Liver (tissue), 3 donors: ENCODE data around the gene HDAC10.

Experiments used
- EGR1 ChIP-seq, 2 donors: IDR thresholded peaks; 2 replicates each; pipeline ENCODE4 v1.6.1; 2016 to 2018; ENCODE audit warnings: antibody characterized with exemption in 2 of 2, low read depth in 2 of 2
- FOXA1 ChIP-seq: IDR thresholded peaks from 2 replicates; pipeline ENCODE4 v1.6.1; 2016; ENCODE audit warnings: antibody characterized with exemption
- GABPA ChIP-seq, 2 donors: IDR thresholded peaks in 1 of 2; conservative IDR thresholded peaks in 1 of 2; 2 replicates each; pipeline ENCODE4 v1.6.1; 2016; ENCODE audit warnings: antibody characterized with exemption in 2 of 2, mild to moderate bottlenecking in 1 of 2, moderate library complexity in 1 of 2
- JUND ChIP-seq, 2 donors: IDR thresholded peaks; 2 replicates each; pipeline ENCODE4 v1.6.1; 2016; ENCODE audit warnings: antibody characterized with exemption in 2 of 2
- RAD21 ChIP-seq, 2 donors: IDR thresholded peaks; 2 replicates each; pipeline ENCODE4 v1.6.1; 2016; ENCODE audit warnings: antibody characterized with exemption in 2 of 2, mild to moderate bottlenecking in 2 of 2
- RXRA ChIP-seq, 2 donors: IDR thresholded peaks; 2 replicates each; pipeline ENCODE4 v1.6.1; 2017 to 2018; ENCODE audit warnings: antibody characterized with exemption in 2 of 2, mild to moderate bottlenecking in 1 of 2
- SP1 ChIP-seq: IDR thresholded peaks from 2 replicates; pipeline ENCODE4 v1.6.1; 2018; ENCODE audit warnings: antibody characterized with exemption, mild to moderate bottlenecking
- TAF1 ChIP-seq: conservative IDR thresholded peaks from 2 replicates; pipeline ENCODE4 v1.6.1; 2016; ENCODE audit warnings: antibody characterized with exemption, mild to moderate bottlenecking
- YY1 ChIP-seq: IDR thresholded peaks from 2 replicates; pipeline ENCODE4 v1.6.1; 2016; ENCODE audit warnings: antibody characterized with exemption, mild to moderate bottlenecking
- TF ChIP-seq, protein P1 (sequence below): fragments of 150-350 bp; IDR thresholded peaks from 2 replicates; pipeline ENCODE4 v1.5.1; 2017; ENCODE audit warnings: improper control_type of control experiment, low read depth, low read length; ENCODE audit not compliant: missing input control
- TF ChIP-seq, protein P2 (sequence below): IDR thresholded peaks from 2 replicates; pipeline ENCODE4 v1.6.1; 2016; ENCODE audit warnings: antibody characterized with exemption, mild to moderate bottlenecking
- TF ChIP-seq, protein P3 (sequence below): IDR thresholded peaks from 2 replicates; pipeline ENCODE4 v1.6.1; 2016; ENCODE audit warnings: antibody characterized with exemption
- TF ChIP-seq, protein P4 (sequence below): IDR thresholded peaks from 2 replicates; pipeline ENCODE4 v1.6.1; 2016; ENCODE audit warnings: antibody characterized with exemption
- donor health status: healthy.
- donor health status: healthy.

DNA sequence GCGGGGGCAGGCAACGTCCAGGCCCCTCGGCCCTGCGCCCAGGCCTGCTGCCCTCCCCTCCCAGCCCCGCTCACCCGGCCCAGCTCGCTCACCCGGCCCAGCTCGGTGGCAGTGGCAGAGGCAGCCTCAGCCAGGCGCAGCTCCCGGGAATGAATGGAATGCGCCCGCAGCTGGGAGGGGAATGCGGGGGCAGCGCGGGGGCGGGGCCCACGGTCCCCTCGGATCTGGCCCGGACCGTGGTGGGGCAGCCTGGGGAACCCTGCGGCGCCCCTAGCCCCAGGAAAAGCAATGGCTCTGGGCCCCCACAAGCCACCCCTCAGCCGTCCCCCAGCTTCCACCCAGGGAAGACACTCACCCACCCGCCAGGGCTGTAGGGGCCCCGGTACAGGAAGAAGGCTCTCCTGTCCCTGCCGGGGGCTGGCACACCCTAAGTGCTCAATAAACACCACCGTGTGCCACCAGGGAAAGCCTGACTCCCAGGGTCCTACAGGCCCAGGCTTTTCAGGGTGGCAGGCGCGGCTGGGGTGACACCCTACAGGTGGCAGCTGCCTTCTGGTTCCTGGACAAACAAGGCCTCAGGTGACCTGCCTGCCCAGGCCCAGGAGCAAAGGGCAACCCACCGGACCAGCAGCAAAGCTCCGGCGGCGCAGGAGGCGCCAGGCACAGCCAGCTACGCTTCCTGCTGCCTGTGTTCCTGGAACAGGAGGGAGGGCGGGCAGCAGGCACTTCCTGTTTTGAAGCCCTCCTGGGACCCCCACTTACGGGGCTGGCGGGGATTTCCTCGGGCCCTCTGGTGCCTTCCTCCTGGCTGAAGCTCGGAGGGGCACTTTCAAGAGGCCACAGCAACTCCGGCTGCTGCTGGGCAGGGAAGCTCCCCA, 42.6 kb upstream of the HDAC10 start:
- TF ChIP-seq, protein P1, sequence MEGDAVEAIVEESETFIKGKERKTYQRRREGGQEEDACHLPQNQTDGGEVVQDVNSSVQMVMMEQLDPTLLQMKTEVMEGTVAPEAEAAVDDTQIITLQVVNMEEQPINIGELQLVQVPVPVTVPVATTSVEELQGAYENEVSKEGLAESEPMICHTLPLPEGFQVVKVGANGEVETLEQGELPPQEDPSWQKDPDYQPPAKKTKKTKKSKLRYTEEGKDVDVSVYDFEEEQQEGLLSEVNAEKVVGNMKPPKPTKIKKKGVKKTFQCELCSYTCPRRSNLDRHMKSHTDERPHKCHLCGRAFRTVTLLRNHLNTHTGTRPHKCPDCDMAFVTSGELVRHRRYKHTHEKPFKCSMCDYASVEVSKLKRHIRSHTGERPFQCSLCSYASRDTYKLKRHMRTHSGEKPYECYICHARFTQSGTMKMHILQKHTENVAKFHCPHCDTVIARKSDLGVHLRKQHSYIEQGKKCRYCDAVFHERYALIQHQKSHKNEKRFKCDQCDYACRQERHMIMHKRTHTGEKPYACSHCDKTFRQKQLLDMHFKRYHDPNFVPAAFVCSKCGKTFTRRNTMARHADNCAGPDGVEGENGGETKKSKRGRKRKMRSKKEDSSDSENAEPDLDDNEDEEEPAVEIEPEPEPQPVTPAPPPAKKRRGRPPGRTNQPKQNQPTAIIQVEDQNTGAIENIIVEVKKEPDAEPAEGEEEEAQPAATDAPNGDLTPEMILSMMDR: no peak
- TF ChIP-seq, protein P2, sequence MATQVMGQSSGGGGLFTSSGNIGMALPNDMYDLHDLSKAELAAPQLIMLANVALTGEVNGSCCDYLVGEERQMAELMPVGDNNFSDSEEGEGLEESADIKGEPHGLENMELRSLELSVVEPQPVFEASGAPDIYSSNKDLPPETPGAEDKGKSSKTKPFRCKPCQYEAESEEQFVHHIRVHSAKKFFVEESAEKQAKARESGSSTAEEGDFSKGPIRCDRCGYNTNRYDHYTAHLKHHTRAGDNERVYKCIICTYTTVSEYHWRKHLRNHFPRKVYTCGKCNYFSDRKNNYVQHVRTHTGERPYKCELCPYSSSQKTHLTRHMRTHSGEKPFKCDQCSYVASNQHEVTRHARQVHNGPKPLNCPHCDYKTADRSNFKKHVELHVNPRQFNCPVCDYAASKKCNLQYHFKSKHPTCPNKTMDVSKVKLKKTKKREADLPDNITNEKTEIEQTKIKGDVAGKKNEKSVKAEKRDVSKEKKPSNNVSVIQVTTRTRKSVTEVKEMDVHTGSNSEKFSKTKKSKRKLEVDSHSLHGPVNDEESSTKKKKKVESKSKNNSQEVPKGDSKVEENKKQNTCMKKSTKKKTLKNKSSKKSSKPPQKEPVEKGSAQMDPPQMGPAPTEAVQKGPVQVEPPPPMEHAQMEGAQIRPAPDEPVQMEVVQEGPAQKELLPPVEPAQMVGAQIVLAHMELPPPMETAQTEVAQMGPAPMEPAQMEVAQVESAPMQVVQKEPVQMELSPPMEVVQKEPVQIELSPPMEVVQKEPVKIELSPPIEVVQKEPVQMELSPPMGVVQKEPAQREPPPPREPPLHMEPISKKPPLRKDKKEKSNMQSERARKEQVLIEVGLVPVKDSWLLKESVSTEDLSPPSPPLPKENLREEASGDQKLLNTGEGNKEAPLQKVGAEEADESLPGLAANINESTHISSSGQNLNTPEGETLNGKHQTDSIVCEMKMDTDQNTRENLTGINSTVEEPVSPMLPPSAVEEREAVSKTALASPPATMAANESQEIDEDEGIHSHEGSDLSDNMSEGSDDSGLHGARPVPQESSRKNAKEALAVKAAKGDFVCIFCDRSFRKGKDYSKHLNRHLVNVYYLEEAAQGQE: peak; percentile 27
- TF ChIP-seq, protein P3, sequence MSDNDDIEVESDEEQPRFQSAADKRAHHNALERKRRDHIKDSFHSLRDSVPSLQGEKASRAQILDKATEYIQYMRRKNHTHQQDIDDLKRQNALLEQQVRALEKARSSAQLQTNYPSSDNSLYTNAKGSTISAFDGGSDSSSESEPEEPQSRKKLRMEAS: no peak
- TF ChIP-seq JUND (IDR thresholded peaks at IDR 0.05) (no peak), FOXA1 (no peak), RAD21 (IDR thresholded peaks at IDR 0.05) (peak in 1 of 2 donors; percentile 64), TAF1 (no peak), EGR1 (IDR thresholded peaks at IDR 0.05; ENCODE audit: low read depth in 2 of 2) (peak in 1 of 2 donors; percentile 58), SP1 (peak; percentile 90), YY1 (no peak), RXRA (IDR thresholded peaks at IDR 0.05) (peak; percentile 95 to 97), GABPA (IDR thresholded peaks at IDR 0.05 in 1 of 2, conservative IDR thresholded peaks at IDR 0.05 in 1 of 2) (no peak)
- TF ChIP-seq, protein P4, sequence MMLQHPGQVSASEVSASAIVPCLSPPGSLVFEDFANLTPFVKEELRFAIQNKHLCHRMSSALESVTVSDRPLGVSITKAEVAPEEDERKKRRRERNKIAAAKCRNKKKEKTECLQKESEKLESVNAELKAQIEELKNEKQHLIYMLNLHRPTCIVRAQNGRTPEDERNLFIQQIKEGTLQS: no peak
